HG03060 (cell line): ENCODE data around the gene FEM1A.
"Not testable (repeated sequence)": the region's sequence is repeated elsewhere in the genome, so short reads cannot be mapped to it uniquely, and the experiment has no call there.

ENCODE experiments used
- ATAC-seq: cut with Tn5 transposase; IDR thresholded peaks from one replicate; pipeline ENCODE4 v1.9.1; 2021; ENCODE audit warnings: low read depth, moderate number of reproducible peaks; ENCODE audit not compliant: unreplicated experiment

FEM1A gene

GRCh38 chr19:4844348-4845179 lies 53.0 kb downstream of the FEM1A start:
- no peak for ATAC-seq

- ATAC-seq: not testable (repeated sequence)
Measured at GRCh38 chr19:4845975-4846374, 54.4 kb downstream of the FEM1A start.

- ATAC-seq: no peak
Measured at GRCh38 chr19:4847190-4847973, 55.8 kb downstream of the FEM1A start.

GRCh38 chr19:4849019-4849418 lies 57.5 kb downstream of the FEM1A start:
- no peak for ATAC-seq
